ENCODE results near the gene MAN1A1. TPM values are rescaled to one million over a fixed set of nuclear protein-coding genes. Genes with fewer than 3 reads are reported as not detected.

MAN1A1 gene
- total and polyA plus RNA-seq, 7 donors = 10.2 to 143 (median 81.9) TPM

DNA sequence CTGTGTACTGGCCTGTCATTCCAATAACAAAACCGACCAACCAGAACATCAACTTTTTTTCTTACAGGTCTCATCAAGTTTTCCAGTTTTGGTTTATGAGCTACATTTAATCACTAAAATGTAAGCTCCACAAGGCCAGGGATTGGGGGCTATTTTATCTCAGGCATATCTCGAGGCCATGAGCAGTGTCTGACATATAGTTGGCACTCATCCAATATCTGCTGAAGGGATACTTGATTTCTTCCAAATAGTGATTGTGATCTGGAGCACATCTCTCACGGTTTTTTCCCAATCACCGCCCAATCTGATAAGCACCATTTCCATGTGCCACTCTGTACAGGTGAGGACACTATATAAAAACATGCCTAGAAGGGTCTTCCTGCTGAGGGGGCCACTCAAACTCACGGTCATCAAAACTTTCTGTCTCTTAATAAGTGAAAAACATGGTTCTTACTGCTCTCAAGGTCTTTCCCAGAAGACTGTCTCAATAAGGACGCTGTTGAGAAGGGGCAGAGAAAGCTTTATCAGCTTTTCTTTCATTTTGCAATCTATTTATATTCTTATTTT is 65.5 kb downstream of the MAN1A1 start:
- intact Hi-C loops (cut with DNase I) = no loop called here
- TF ChIP-seq, protein P1, sequence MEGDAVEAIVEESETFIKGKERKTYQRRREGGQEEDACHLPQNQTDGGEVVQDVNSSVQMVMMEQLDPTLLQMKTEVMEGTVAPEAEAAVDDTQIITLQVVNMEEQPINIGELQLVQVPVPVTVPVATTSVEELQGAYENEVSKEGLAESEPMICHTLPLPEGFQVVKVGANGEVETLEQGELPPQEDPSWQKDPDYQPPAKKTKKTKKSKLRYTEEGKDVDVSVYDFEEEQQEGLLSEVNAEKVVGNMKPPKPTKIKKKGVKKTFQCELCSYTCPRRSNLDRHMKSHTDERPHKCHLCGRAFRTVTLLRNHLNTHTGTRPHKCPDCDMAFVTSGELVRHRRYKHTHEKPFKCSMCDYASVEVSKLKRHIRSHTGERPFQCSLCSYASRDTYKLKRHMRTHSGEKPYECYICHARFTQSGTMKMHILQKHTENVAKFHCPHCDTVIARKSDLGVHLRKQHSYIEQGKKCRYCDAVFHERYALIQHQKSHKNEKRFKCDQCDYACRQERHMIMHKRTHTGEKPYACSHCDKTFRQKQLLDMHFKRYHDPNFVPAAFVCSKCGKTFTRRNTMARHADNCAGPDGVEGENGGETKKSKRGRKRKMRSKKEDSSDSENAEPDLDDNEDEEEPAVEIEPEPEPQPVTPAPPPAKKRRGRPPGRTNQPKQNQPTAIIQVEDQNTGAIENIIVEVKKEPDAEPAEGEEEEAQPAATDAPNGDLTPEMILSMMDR (IDR thresholded peaks at IDR 0.05) = no peak
- TF ChIP-seq POLR2A (IDR thresholded peaks at IDR 0.05) = no peak
- TF ChIP-seq EP300 (IDR thresholded peaks at IDR 0.05) = no peak
- no peak for TF ChIP-seq POLR2AphosphoS5 (IDR thresholded peaks at IDR 0.05)
- H3K36me3 ChIP-seq = no peaks in the 10 kb centered on the region
- DNase-seq = no peak
- 94 to 95% methylated on average over 6 of the region's 6 CpGs for WGBS, 2 donors
- H3K4me1 ChIP-seq = peaks cover 0 to 17% (median 6%) of the 10 kb centered on the region in 4 donors
- H3K9me3 ChIP-seq = no peaks in the 10 kb centered on the region
- H3K27me3 ChIP-seq = no peaks in the 10 kb centered on the region
- no peak overlapping the region for H3K4me3 ChIP-seq
- no peak overlapping the region for H3K27ac ChIP-seq

DNA sequence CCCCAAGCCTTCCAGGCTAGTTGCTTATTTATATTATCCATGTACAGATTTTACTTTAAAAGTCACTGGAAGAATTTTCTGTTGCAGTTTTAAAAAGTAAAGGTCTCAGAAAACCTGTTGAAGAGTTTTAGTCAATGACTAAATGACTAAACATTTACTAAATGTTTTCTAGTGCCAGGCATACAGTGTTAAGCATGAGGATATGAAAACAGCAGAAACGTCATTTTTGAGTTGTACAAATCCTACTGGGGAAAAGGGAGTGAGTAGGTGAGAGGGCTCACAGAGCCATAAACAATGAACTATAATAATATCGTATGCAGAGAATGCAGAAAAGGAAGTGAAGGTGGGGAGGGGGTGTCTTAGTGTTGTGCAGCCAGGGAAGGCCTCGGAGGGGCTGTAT is 66.3 kb downstream of the MAN1A1 start:
- DNase-seq = no peak
- TF ChIP-seq EP300 (IDR thresholded peaks at IDR 0.05) (no peak), POLR2A (IDR thresholded peaks at IDR 0.05) (no peak), POLR2AphosphoS5 (IDR thresholded peaks at IDR 0.05) (no peak)
- TF ChIP-seq, protein P1 (IDR thresholded peaks at IDR 0.05) = no peak

DNA sequence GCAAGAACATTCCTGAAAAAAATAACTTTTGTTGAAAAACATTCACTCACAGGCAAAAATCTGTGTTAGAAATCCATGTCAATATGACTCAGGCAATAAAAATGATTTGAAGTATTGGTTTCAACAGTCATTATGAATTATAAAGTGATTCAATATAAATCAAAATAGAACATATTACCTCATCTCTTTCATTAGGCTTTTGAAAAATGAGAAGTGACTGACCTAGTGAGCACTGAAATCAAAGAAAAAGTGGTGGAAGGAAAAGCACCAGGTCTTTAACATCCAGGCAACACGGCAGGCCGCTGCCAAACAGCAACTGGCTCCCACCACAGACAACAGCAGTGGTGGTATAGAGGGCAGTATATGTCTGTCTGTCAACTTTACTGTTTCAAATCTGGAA is 68.9 kb downstream of the MAN1A1 start:
- Histone ChIP-seq H3K9me3 (no peaks in the 10 kb centered on the region), H3K4me3 (no peak overlapping the region), H3K4me1 (peaks cover 0 to 9% (median 3%) of the 10 kb centered on the region in 4 donors), H3K36me3 (no peaks in the 10 kb centered on the region), H3K27me3 (no peaks in the 10 kb centered on the region), H3K27ac (no peak overlapping the region)
- WGBS, 2 donors = 94 to 97% methylated on average over 2 of the region's 2 CpGs
- intact Hi-C loops (cut with DNase I) = no loop called here
- DNase-seq = no peak
- no peak for TF ChIP-seq EP300 (IDR thresholded peaks at IDR 0.05)
- TF ChIP-seq POLR2AphosphoS5 (IDR thresholded peaks at IDR 0.05) = no peak
- TF ChIP-seq, protein P1 (IDR thresholded peaks at IDR 0.05) = no peak
- TF ChIP-seq POLR2A (IDR thresholded peaks at IDR 0.05) = no peak

More for the DNA sequence above, 66.3 kb downstream of the MAN1A1 start:
- Histone ChIP-seq H3K27ac (no peak overlapping the region), H3K9me3 (no peaks in the 10 kb centered on the region), H3K4me1 (peaks cover 0 to 17% (median 6%) of the 10 kb centered on the region in 4 donors), H3K36me3 (no peaks in the 10 kb centered on the region), H3K4me3 (no peak overlapping the region), H3K27me3 (no peaks in the 10 kb centered on the region)
- intact Hi-C loops (cut with DNase I) = no loop called here
- WGBS, 2 donors = 52 to 85% methylated on average over 3 of the region's 3 CpGs

DNA sequence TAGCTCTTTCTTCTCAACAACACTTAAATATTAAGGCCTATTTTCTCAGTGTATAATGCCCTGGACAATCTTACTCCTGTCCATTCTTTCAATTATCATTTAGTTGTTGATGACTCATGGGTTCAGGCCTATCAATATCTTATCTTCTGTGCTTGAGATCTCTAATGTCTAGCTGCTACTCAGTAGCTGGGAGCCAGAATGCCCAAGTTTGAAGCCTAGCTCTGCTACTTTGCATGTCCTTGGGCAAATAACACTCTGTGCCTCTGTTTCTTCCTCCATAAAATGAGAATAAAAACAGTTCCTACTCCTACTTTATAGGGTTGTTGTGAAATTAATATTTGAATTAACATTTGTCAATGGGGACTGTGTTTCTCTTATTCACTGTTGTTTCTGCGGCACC is 69.5 kb downstream of the MAN1A1 start:
- Histone ChIP-seq H3K9me3 (no peaks in the 10 kb centered on the region), H3K4me3 (no peak overlapping the region), H3K4me1 (peaks cover 0 to 7% (median 3%) of the 10 kb centered on the region in 4 donors), H3K27me3 (no peaks in the 10 kb centered on the region), H3K36me3 (no peaks in the 10 kb centered on the region), H3K27ac (no peak overlapping the region)
- TF ChIP-seq POLR2A (IDR thresholded peaks at IDR 0.05) (no peak), EP300 (IDR thresholded peaks at IDR 0.05) (no peak), POLR2AphosphoS5 (IDR thresholded peaks at IDR 0.05) (no peak)
- TF ChIP-seq, protein P1 (IDR thresholded peaks at IDR 0.05) = no peak
- intact Hi-C loops (cut with DNase I) = no loop called here
- DNase-seq = no peak
- WGBS, 2 donors = 97% methylated on average over 1 of the region's 1 CpG

DNA sequence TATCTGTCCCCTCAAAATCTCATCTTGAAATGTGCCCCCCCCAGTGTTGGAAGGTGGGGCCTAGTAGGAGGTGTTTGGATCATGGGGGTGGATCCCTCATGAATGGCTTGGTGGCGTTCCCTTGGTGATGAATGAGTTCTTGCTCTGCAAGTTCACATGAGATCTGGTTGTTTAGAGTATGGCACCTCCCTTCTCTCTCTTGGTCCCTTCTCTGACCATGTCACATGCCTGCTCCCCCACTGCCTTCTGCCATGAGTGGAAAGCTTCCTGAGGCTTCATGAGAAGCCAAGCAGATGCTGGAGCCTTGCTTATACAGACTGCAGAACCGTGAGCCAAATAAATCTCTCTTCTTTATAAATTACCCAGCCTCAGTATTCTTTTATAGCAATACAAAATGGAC is 70.9 kb downstream of the MAN1A1 start:
- no peak for DNase-seq
- TF ChIP-seq, protein P1 (IDR thresholded peaks at IDR 0.05) = no peak
- 96 to 97% methylated on average over 2 of the region's 2 CpGs for WGBS, 2 donors
- no peaks in the 10 kb centered on the region for H3K36me3 ChIP-seq
- no peak overlapping the region for H3K27ac ChIP-seq
- H3K4me1 ChIP-seq = peaks cover 0 to 11% (median 4%) of the 10 kb centered on the region in 4 donors
- H3K9me3 ChIP-seq = no peaks in the 10 kb centered on the region
- intact Hi-C loops (cut with DNase I) = no loop called here
- H3K27me3 ChIP-seq = no peaks in the 10 kb centered on the region
- no peak overlapping the region for H3K4me3 ChIP-seq

Measured in sigmoid colon (tissue), 7 donors.